Trophoblast cell (in vitro differentiated cells and primary cell): Measurements from ENCODE around the gene ANKS1B.

Experiments used
- DNase-seq, 2 donors: peaks; one replicate each; pipeline ENCODE4 v3.0.0-alpha.2; 2016
- H2AFZ ChIP-seq: 2 replicates; pipeline ENCODE4 v1.6.1; 2013; ENCODE audit warnings: low read length, moderate library complexity, mild to moderate bottlenecking; ENCODE audit not compliant: insufficient read depth, poor library complexity
- H2AK5ac ChIP-seq: 2 replicates; pipeline ENCODE4 v1.6.1; 2013; ENCODE audit warnings: mild to moderate bottlenecking, low read length
- H2BK120ac ChIP-seq: 2 replicates; pipeline ENCODE4 v1.6.1; 2013; ENCODE audit warnings: low read length, mild to moderate bottlenecking, moderate library complexity; ENCODE audit not compliant: insufficient read depth, poor library complexity
- H2BK12ac ChIP-seq: 2 replicates; pipeline ENCODE4 v1.6.1; 2013; ENCODE audit warnings: mild to moderate bottlenecking, low read length, moderate library complexity
- H2BK5ac ChIP-seq: 2 replicates; pipeline ENCODE4 v1.6.1; 2013; ENCODE audit warnings: low read length, low read depth, moderate library complexity, mild to moderate bottlenecking; ENCODE audit not compliant: poor library complexity
- H3K14ac ChIP-seq: 2 replicates; pipeline ENCODE4 v1.6.1; 2013; ENCODE audit warnings: mild to moderate bottlenecking, low read length
- H3K18ac ChIP-seq: 2 replicates; pipeline ENCODE4 v1.6.1; 2013; ENCODE audit warnings: mild to moderate bottlenecking, low read length
- H3K23ac ChIP-seq: 2 replicates; pipeline ENCODE4 v1.6.1; 2013; ENCODE audit warnings: low read length
- H3K27ac ChIP-seq: 2 replicates; pipeline ENCODE4 v1.5.1; 2013; ENCODE audit warnings: low read depth, mild to moderate bottlenecking, inconsistent platforms, low read length, moderate library complexity
- H3K27me3 ChIP-seq: 2 replicates; pipeline ENCODE4 v1.6.1; 2013; ENCODE audit warnings: inconsistent platforms, mild to moderate bottlenecking, low read length, moderate library complexity; ENCODE audit not compliant: insufficient read depth
- H3K36me3 ChIP-seq, 2 experiments: 1 replicate in 1 of 2; 2 replicates in 1 of 2; pipeline ENCODE4 v1.6.1; 2013; ENCODE audit warnings: low read length in 2 of 2, mild to moderate bottlenecking in 2 of 2, moderate library complexity in 1 of 2; ENCODE audit not compliant: insufficient read depth in 2 of 2, control insufficient read depth in 1 of 2
- H3K4ac ChIP-seq: 2 replicates; pipeline ENCODE4 v1.6.1; 2013; ENCODE audit warnings: low read depth, mild to moderate bottlenecking, low read length, moderate library complexity
- H3K4me1 ChIP-seq, 2 experiments: 1 replicate in 1 of 2; 2 replicates in 1 of 2; pipeline ENCODE4 v1.6.1; 2013; ENCODE audit warnings: low read length in 2 of 2, mild to moderate bottlenecking in 2 of 2, moderate library complexity in 1 of 2; ENCODE audit not compliant: insufficient read depth in 2 of 2, control insufficient read depth in 1 of 2
- H3K4me2 ChIP-seq: 2 replicates; pipeline ENCODE4 v1.6.1; 2013; ENCODE audit warnings: inconsistent platforms, mild to moderate bottlenecking, low read length, moderate library complexity
- H3K4me3 ChIP-seq: 2 replicates; pipeline ENCODE4 v1.5.1; 2013; ENCODE audit warnings: mild to moderate bottlenecking, low read depth, low read length, inconsistent platforms
- H3K79me1 ChIP-seq: one replicate; pipeline ENCODE4 v1.6.1; 2013; ENCODE audit warnings: low read length
- H3K79me2 ChIP-seq: 2 replicates; pipeline ENCODE4 v1.6.1; 2013; ENCODE audit warnings: low read length, mild to moderate bottlenecking; ENCODE audit not compliant: control insufficient read depth, insufficient read depth, poor library complexity
- H3K9ac ChIP-seq: 2 replicates; pipeline ENCODE4 v1.6.1; 2013; ENCODE audit warnings: mild to moderate bottlenecking, low read length
- H3K9me3 ChIP-seq: 2 replicates; pipeline ENCODE4 v1.6.1; 2013; ENCODE audit warnings: low read depth, mild to moderate bottlenecking, control low read depth, inconsistent platforms, low read length; ENCODE audit not compliant: insufficient read depth
- H4K12ac ChIP-seq: 2 replicates; pipeline ENCODE4 v1.6.1; 2013; ENCODE audit warnings: low read depth, mild to moderate bottlenecking, low read length, moderate library complexity
- H4K8ac ChIP-seq: 2 replicates; pipeline ENCODE4 v1.6.1; 2013; ENCODE audit warnings: low read depth, mild to moderate bottlenecking, low read length, moderate library complexity
- H4K91ac ChIP-seq: one replicate; pipeline ENCODE4 v1.6.1; 2013; ENCODE audit warnings: low read depth, mild to moderate bottlenecking, low read length, moderate library complexity
- WGBS: extraction: QIAGEN DNeasy Blood & Tissue Kit; methylation state at CpG from one replicate; pipeline ENCODE4 v1.1.7; 2013; ENCODE audit warnings: missing lambda C conversion rate; ENCODE audit not compliant: insufficient read length, insufficient coverage; ENCODE audit errors: extremely low coverage; 5-methylcytosine and 5-hydroxymethylcytosine counted together

ANKS1B gene

DNA sequence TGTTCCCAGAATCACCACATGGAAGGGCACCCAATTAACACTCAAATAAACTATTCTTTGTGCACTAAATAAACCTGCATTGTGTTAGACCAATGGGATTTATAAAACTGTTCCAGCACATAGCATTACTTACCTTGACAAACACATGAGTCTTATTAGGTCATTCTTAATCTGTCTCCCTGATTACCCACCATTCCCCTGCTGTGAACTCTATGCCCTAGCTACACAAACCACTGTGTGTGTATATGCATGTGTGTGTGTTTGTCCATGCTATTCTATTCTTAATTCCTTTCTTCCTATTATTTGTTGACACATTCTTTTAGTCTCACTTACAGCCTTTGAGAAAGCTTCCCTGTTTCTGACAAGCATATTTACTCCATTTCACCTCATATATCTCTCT, 640.8 kb downstream of the ANKS1B start:
- Histone ChIP-seq H3K18ac (no peak overlapping the region), H2AK5ac (no peak overlapping the region), H3K14ac (no peak overlapping the region), H3K4me2 (no peak overlapping the region), H2BK12ac (no peak overlapping the region), H3K9ac (no peak overlapping the region), H3K79me2 (no peaks in the 10 kb centered on the region), H3K27me3 (no peaks in the 10 kb centered on the region), H2BK120ac (no peak overlapping the region), H3K79me1 (no peaks in the 10 kb centered on the region), H3K4ac (no peak overlapping the region), H3K23ac (no peak overlapping the region), H4K12ac (no peak overlapping the region), H4K8ac (no peak overlapping the region), H2AFZ (no peak overlapping the region), H3K36me3 (no peaks in the 10 kb centered on the region), H2BK5ac (no peak overlapping the region), H3K9me3 (no peaks in the 10 kb centered on the region), H3K27ac (no peak overlapping the region), H3K4me3 (no peak overlapping the region), H4K91ac (no peak overlapping the region), H3K4me1 (no peaks in the 10 kb centered on the region)
- DNase-seq = no peak

DNA sequence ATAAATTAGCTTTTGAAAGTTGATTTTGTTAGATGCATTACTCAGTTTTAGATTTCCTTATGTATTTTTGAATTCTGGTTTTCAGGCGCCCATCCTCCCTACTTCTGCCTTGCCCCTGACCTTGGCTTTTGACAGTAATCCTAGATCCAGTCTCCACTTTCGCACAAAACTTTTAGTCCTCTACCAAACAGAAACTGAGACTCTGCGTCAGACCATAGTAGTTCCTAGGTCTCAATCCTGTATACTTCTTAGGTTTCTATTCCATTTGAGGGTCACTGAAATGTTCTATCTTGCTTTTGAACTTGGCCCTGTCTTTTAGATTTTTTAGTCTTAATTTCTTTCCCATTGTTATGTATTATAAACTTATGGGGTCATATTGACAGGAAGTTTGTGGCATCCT, 645.1 kb downstream of the ANKS1B start:
- Histone ChIP-seq H3K9me3 (no peaks in the 10 kb centered on the region), H4K12ac (no peak overlapping the region), H2BK120ac (no peak overlapping the region), H3K4me1 (no peaks in the 10 kb centered on the region), H2AK5ac (no peak overlapping the region), H3K4ac (no peak overlapping the region), H3K14ac (no peak overlapping the region), H3K79me1 (no peaks in the 10 kb centered on the region), H3K27ac (no peak overlapping the region), H3K79me2 (no peaks in the 10 kb centered on the region), H4K91ac (no peak overlapping the region), H3K36me3 (no peaks in the 10 kb centered on the region), H2BK5ac (no peak overlapping the region), H4K8ac (no peak overlapping the region), H2AFZ (no peak overlapping the region), H3K18ac (no peak overlapping the region), H3K23ac (no peak overlapping the region), H3K9ac (no peak overlapping the region), H3K27me3 (no peaks in the 10 kb centered on the region), H3K4me2 (no peak overlapping the region), H3K4me3 (no peak overlapping the region), H2BK12ac (no peak overlapping the region)
- no peak for DNase-seq
- no CpG with 5 or more reads among the region's 3 CpGs for WGBS

DNA sequence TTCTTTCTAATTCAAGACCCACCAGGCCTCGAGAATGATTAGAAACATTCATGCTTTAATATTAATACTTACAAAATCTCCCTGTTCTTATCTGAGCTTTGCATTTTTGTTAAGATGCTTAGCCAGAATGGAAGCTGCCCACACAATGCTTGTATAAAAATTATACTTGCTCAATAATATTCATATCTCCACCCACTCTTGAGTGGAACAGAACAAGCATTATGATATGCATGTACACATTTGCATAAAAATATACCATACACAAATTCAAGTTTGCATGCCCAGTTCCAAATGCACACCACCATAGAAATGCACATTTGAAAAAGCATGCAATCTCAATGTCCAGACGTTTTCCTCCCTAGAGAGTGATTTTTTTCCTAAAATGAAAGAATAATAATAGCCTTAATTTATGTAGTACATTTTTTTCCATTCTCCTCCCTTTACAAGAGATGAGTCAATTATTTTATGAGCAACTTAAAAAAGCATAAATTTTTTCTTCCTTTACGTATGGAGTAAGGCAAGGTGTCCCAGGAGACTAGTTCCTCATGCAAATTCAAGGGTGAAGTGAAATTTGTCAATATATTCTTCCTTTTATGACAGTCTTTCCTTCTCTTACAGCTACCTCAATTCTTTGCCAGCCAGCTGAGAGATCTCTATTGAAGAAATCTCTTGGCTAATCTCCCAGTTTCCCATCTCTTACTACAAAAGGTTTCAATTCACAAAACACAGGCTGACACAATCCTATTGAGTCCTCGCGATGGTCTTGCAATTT, 650.3 kb downstream of the ANKS1B start:
- H3K14ac ChIP-seq = no peak overlapping the region
- no peak overlapping the region for H2AFZ ChIP-seq
- no peak overlapping the region for H3K9ac ChIP-seq
- no peaks in the 10 kb centered on the region for H3K79me2 ChIP-seq
- no peak overlapping the region for H3K4ac ChIP-seq
- no peak overlapping the region for H2BK5ac ChIP-seq
- H2AK5ac ChIP-seq = no peak overlapping the region
- H3K23ac ChIP-seq = no peak overlapping the region
- no peak overlapping the region for H3K27ac ChIP-seq
- H2BK12ac ChIP-seq = no peak overlapping the region
- H3K4me1 ChIP-seq = no peaks in the 10 kb centered on the region
- no peak overlapping the region for H3K4me3 ChIP-seq
- H3K18ac ChIP-seq = no peak overlapping the region
- H3K36me3 ChIP-seq = no peaks in the 10 kb centered on the region
- H3K9me3 ChIP-seq = no peaks in the 10 kb centered on the region
- H3K79me1 ChIP-seq = no peaks in the 10 kb centered on the region
- H3K4me2 ChIP-seq = no peak overlapping the region
- H2BK120ac ChIP-seq = no peak overlapping the region
- no CpG with 5 or more reads among the region's 5 CpGs for WGBS
- no peak overlapping the region for H4K12ac ChIP-seq
- no peak overlapping the region for H4K8ac ChIP-seq
- H4K91ac ChIP-seq = no peak overlapping the region
- DNase-seq = no peak
- no peaks in the 10 kb centered on the region for H3K27me3 ChIP-seq

DNA sequence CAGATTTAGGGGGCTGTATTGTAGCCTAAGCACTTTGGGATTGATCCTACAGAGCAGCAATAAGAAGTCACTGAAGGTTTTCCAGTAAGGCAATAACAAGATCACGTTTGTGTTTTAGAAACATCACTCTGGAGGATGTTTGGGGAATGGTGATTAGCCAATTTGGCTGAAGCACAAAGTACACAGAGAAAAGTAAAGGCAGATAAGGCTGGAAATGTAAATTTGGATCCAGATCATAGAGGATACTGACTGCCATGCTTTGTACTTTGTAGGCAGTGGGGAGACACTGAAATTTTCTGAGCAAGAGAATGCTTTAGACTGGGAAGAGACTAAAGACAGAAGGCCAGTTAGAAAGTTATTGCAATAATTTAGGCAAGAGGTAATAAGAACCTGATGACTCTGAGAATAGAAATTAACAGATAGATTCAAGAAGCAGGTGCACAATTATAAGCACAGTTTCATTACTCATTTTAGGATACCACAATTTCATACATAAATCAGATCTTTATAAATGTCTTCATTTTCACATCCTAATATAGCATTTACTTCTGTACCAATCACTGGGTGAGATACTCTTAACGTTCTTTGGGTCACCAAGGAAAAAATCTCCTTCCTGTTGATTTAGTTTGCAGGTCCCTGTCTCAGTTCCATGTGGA, 651.7 kb downstream of the ANKS1B start:
- no CpG with 5 or more reads among the region's 2 CpGs for WGBS
- no peak overlapping the region for H2AK5ac ChIP-seq
- H2AFZ ChIP-seq = no peak overlapping the region
- H2BK5ac ChIP-seq = no peak overlapping the region
- H4K91ac ChIP-seq = no peak overlapping the region
- no peak overlapping the region for H3K4me2 ChIP-seq
- no peak for DNase-seq
- H4K12ac ChIP-seq = no peak overlapping the region
- no peak overlapping the region for H4K8ac ChIP-seq
- H2BK12ac ChIP-seq = no peak overlapping the region
- no peak overlapping the region for H3K9ac ChIP-seq
- H3K4ac ChIP-seq = no peak overlapping the region
- H3K27me3 ChIP-seq = no peaks in the 10 kb centered on the region
- no peaks in the 10 kb centered on the region for H3K4me1 ChIP-seq
- H3K23ac ChIP-seq = no peak overlapping the region
- no peaks in the 10 kb centered on the region for H3K36me3 ChIP-seq
- H3K9me3 ChIP-seq = no peaks in the 10 kb centered on the region
- H3K79me2 ChIP-seq = no peaks in the 10 kb centered on the region
- H3K79me1 ChIP-seq = no peaks in the 10 kb centered on the region
- no peak overlapping the region for H3K27ac ChIP-seq
- H2BK120ac ChIP-seq = no peak overlapping the region
- no peak overlapping the region for H3K4me3 ChIP-seq
- no peak overlapping the region for H3K14ac ChIP-seq
- H3K18ac ChIP-seq = no peak overlapping the region
